A549 (cell line): Measurements from ENCODE around the gene TLCD2. TPM values are rescaled to one million over a fixed set of nuclear protein-coding genes. Genes with fewer than 3 reads are reported as not detected.
A peak's percentile ranks its signal among the peaks of the same experiment; 100 is the strongest.
"Not testable (repeated sequence)": the region's sequence is repeated elsewhere in the genome, so short reads cannot be mapped to it uniquely, and the experiment has no call there.

Source experiments
- ATAC-seq, 2 experiments: fragments of 200-7000 bp in 1 of 2; fragments of >200 bp in 1 of 2; cut with Nextera tagmentation in 1 of 2; cut with Tn5 transposase in 1 of 2; 3 replicates each; pipeline versions ENCODE4 v1.8.0 to v1.9.1; 2018 to 2020; ENCODE audit warnings: mild to moderate bottlenecking in 1 of 2, moderate library complexity in 1 of 2
- CTCF ChIA-PET: fragments of 300-600 bp; sonication (Branson Sonifier 250); formaldehyde crosslinking; extraction: SDS; loops from one replicate; lab custom pipeline; 2021; ENCODE audit warnings: antibody characterized with exemption, inconsistent platforms; lab: Yijun Ruan, JAX
- POLR2A ChIA-PET: fragments of 350-600 bp; formaldehyde crosslinking; extraction: SDS; loops from one replicate; lab custom pipeline; 2021; ENCODE audit warnings: antibody characterized with exemption, inconsistent platforms; lab: Yijun Ruan, JAX
- DNase-seq, 2 experiments: peaks; one replicate each; pipeline versions ENCODE4 v3.0.0 to v3.0.0-alpha.2; 2011 to 2016; ENCODE audit warnings: low read depth in 1 of 2, low spot score in 1 of 2
- FAIRE-seq: peaks from 2 replicates; lab custom pipeline; 2011; peaks lifted over from hg19 to GRCh38; lab: Jason Lieb, UNC
- H3K27ac ChIP-seq, 2 experiments: fragments of >200 bp; sonication (Bioruptor Twin); formaldehyde crosslinking; 3 replicates each; pipeline ENCODE4 v1.5.1; 2016 to 2017
- H3K4me1 ChIP-seq: fragments of >200 bp; sonication (Bioruptor Twin); formaldehyde crosslinking; 3 replicates; pipeline ENCODE4 v1.6.1; 2016
- H3K4me2 ChIP-seq: fragments of >200 bp; sonication (Bioruptor Twin); formaldehyde crosslinking; 3 replicates; pipeline ENCODE4 v1.6.1; 2016
- H3K4me3 ChIP-seq: fragments of >200 bp; sonication (Bioruptor Twin); formaldehyde crosslinking; 3 replicates; pipeline ENCODE4 v1.5.1; 2016
- H3K9me3 ChIP-seq: fragments of >200 bp; sonication (Bioruptor Twin); formaldehyde crosslinking; 3 replicates; pipeline ENCODE4 v1.6.1; 2016
- CBX2 ChIP-seq: fragments of 200-600 bp; sonication (generic); IDR thresholded peaks from 2 replicates; pipeline ENCODE4 v1.6.1; 2016; ENCODE audit warnings: low read depth, mild to moderate bottlenecking, borderline replicate concordance
- CHD4 ChIP-seq: fragments of 200-600 bp; sonication (generic); IDR thresholded peaks from 2 replicates; pipeline ENCODE4 v1.6.1; 2016; ENCODE audit warnings: antibody characterized with exemption, mild to moderate bottlenecking, borderline replicate concordance
- EHMT2 ChIP-seq: fragments of 200-600 bp; sonication (generic); IDR thresholded peaks from 2 replicates; pipeline ENCODE4 v1.6.1; 2016; ENCODE audit warnings: antibody characterized with exemption, low read depth, mild to moderate bottlenecking, moderate library complexity
- FOSL2 ChIP-seq, 2 experiments: fragments of 450-650 bp in 1 of 2; fragments of >200 bp in 1 of 2; sonication (Bioruptor Twin) in 1 of 2; formaldehyde crosslinking; IDR thresholded peaks; 2 replicates each; pipeline versions ENCODE4 v1.5.0 to v1.6.1; 2016 to 2020; ENCODE audit warnings: mild to moderate bottlenecking in 1 of 2, moderate library complexity in 1 of 2
- HDAC2 ChIP-seq: fragments of 200-600 bp; sonication (generic); IDR thresholded peaks from 2 replicates; pipeline ENCODE4 v1.6.1; 2016
- HOXA7 ChIP-seq: fragments of 250-450 bp; sonication (Bioruptor Pico); IDR thresholded peaks from 2 replicates; pipeline ENCODE4 v1.5.0; 2020; ENCODE audit warnings: mild to moderate bottlenecking, moderate library complexity
- NR3C1 ChIP-seq: fragments of >200 bp; sonication (Bioruptor Twin); formaldehyde crosslinking; IDR thresholded peaks from 3 replicates; pipeline ENCODE4 v1.6.1; 2017
- PHF8 ChIP-seq: fragments of 200-600 bp; sonication (generic); IDR thresholded peaks from 2 replicates; pipeline ENCODE4 v1.6.1; 2016; ENCODE audit warnings: low read depth, mild to moderate bottlenecking, antibody characterized with exemption, moderate library complexity, borderline replicate concordance
- RARB ChIP-seq: fragments of 250-450 bp; sonication (Bioruptor Pico); IDR thresholded peaks from 2 replicates; pipeline ENCODE4 v1.8.0; 2021; ENCODE audit warnings: mild to moderate bottlenecking, moderate library complexity
- RFX5 ChIP-seq: fragments of 450-650 bp; IDR thresholded peaks from 2 replicates; pipeline ENCODE4 v1.7.1; 2014; ENCODE audit warnings: antibody characterized with exemption, mild to moderate bottlenecking, moderate library complexity
- SMC3 ChIP-seq: fragments of >200 bp; sonication (Bioruptor Twin); formaldehyde crosslinking; IDR thresholded peaks from 3 replicates; pipeline ENCODE4 v1.6.1; 2018; ENCODE audit warnings: inconsistent platforms
- ZFP36 ChIP-seq: fragments of 450-650 bp; IDR thresholded peaks from 2 replicates; pipeline ENCODE4 v1.6.1; 2014; ENCODE audit warnings: borderline replicate concordance; ENCODE audit not compliant: partially characterized antibody
- ZSCAN20 ChIP-seq: fragments of 250-450 bp; sonication (Bioruptor Pico); IDR thresholded peaks from 2 replicates; pipeline ENCODE4 v1.8.0; 2022; ENCODE audit warnings: mild to moderate bottlenecking, moderate library complexity
- WGBS: methylation state at CpG from one replicate; pipeline ENCODE4 v1.1.6; 2017; ENCODE audit errors: missing lambda C conversion rate; 5-methylcytosine and 5-hydroxymethylcytosine counted together
- polyA plus RNA-seq, 4 experiments: library from polyadenylated mRNA; depleted of rRNA in 3 of 4; stranded (reverse); fragments of >200 nt; fragmentation: RNase III in 1 of 4; extraction: RNeasy Plus Mini Kit Qiagen cat#74134 plus additional on column Dnase treatment in 1 of 4; gene quantifications; 2 replicates in 3 of 4; 3 replicates in 1 of 4; pipeline ENCODE4 v1.2.3, GENCODE V29; 2011 to 2017
- TF ChIP-seq, protein P1 (sequence below): IDR thresholded peaks from 2 replicates; pipeline ENCODE4 v1.6.1; 2012
- TF ChIP-seq, protein P2 (sequence below): IDR thresholded peaks from 2 replicates; pipeline ENCODE4 v1.6.1; 2012; ENCODE audit warnings: low read depth, borderline replicate concordance
- TF ChIP-seq, protein P3 (sequence below): fragments of >200 bp; sonication (Bioruptor Twin); formaldehyde crosslinking; IDR thresholded peaks from 3 replicates; pipeline ENCODE4 v1.5.1; 2016
- TF ChIP-seq, protein P4 (sequence below): fragments of 150-350 bp; IDR thresholded peaks from 2 replicates; pipeline ENCODE4 v1.6.1; 2014; ENCODE audit warnings: low read depth, mild to moderate bottlenecking, low read length
- TF ChIP-seq, protein P5 (sequence below): IDR thresholded peaks from 2 replicates; pipeline ENCODE4 v1.6.1; 2012
- TF ChIP-seq, protein P6 (sequence below): fragments of >200 bp; sonication (Bioruptor Twin); formaldehyde crosslinking; IDR thresholded peaks from 3 replicates; pipeline ENCODE4 v1.6.1; 2016

The TLCD2 gene
- polyA plus RNA-seq, 2 of the 4 experiments (the other 2 are of a cell fraction), result 3.5 to 4.5 TPM

DNA sequence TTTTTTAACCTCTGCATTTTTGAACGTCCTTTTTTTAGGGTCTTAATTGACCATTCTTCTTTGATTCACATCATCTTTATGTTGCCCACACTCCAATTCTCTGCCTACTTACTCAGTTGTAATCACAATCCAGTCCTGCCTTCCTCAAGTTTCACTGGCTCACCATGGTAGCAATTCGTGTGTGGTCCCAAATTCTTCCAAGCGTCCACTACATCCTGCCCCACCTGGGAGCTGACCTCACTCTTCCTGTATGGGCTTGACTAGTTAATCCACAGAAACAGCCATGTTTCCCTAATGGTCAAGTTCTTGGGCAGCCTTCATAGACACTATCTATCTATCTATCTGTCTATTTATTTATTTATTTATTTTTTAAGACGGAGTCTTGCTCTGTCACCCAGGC is 7.1 kb downstream of the TLCD2 start (continued):
- TF ChIP-seq RFX5 (no peak), NR3C1 (no peak), HDAC2 (no peak), SMC3 (no peak), CHD4 (no peak), FOSL2 (IDR thresholded peaks at IDR 0.05) (no peak), FOSL2 (CRISPR knock-in tag; IDR thresholded peaks at IDR 0.05) (no peak), PHF8 (no peak)
- TF ChIP-seq, protein P1, sequence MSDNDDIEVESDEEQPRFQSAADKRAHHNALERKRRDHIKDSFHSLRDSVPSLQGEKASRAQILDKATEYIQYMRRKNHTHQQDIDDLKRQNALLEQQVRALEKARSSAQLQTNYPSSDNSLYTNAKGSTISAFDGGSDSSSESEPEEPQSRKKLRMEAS, result no peak

DNA sequence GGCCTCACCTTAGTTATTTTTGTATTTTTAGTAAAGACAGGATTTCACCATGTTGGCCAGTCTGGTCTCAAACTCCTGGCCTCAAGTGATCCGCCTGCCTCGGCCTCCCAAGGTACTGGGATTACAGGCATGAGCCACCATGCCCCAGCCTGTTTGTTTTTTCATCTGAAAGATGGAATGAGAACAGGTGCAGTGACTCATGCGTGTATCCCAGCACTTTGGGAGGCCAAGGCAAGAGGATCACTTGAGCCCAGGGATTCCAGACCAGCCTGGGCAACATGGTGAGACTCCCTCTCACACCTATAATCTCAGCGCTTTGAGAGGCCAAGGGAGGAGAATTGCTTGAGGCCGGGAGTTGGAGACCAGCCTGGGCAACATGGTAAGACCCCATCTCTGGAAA is 10.3 kb downstream of the TLCD2 start:
- ATAC-seq; POLR2A ChIA-PET; DNase-seq; H3K4me1 ChIP-seq; H3K9me3 ChIP-seq; H3K4me2 ChIP-seq; H3K4me3 ChIP-seq; FAIRE-seq; H3K27ac ChIP-seq; TF ChIP-seq FOSL2 (IDR thresholded peaks at IDR 0.05): not testable (repeated sequence)
- peak; percentile 22; the same call in 1 of the 2 replicates for TF ChIP-seq FOSL2 (CRISPR knock-in tag; IDR thresholded peaks at IDR 0.05)
- CTCF ChIA-PET, result interaction anchor here (1.2 to 1.6 kb wide), 3 partner anchors 31 to 144 kb away, joined by 3 to 4 read pairs (median 4); no protein-coding TSS in a partner anchor
- WGBS, result 77% methylated on average over 5 of the region's 5 CpGs

DNA sequence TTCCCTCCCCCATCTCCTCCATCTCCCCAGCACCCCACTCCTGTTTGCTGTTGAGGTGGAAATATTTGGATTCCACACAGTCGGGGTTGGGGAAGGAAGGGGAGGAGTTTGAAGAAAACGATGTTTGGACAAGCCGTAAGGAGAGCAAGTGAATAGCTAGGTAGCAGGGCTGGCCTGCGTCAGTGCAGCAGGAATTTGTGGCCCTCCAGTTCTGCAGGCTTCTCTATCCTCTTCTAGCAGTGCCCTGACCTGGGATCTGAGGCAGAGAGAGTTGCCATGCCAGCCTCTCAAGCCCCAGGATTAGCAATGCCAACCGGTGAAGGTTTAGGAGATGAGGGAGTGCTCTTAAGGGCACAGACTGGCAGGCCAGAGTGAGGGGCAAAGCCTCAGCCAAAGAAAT is 12.5 kb downstream of the TLCD2 start:
- FAIRE-seq (no peak), ATAC-seq (peak; percentile 53 to 64; a peak in 4 of 6 replicates), DNase-seq (no peak)
- H3K4me2 ChIP-seq, result no peak overlapping the region
- TF ChIP-seq, protein P2, sequence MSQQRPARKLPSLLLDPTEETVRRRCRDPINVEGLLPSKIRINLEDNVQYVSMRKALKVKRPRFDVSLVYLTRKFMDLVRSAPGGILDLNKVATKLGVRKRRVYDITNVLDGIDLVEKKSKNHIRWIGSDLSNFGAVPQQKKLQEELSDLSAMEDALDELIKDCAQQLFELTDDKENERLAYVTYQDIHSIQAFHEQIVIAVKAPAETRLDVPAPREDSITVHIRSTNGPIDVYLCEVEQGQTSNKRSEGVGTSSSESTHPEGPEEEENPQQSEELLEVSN, result no peak
- no peak for TF ChIP-seq EHMT2
- ChIA-PET CTCF (interaction anchor here (1.0 to 2.2 kb wide), 2 partner anchors 28 to 49 kb away, joined by 3 to 6 read pairs; partner anchors contain the start of gene RILP), POLR2A (no interaction called here)
- WGBS, result 36% methylated on average over 5 of the region's 5 CpGs
- H3K4me1 ChIP-seq, result 0 out of 3 replicates have a peak, but pooled peaks cover 5% of the 10 kb centered on the region
- H3K4me3 ChIP-seq, result no peak overlapping the region
- H3K27ac ChIP-seq, result no peak overlapping the region
- no peaks in the 10 kb centered on the region for H3K9me3 ChIP-seq

DNA sequence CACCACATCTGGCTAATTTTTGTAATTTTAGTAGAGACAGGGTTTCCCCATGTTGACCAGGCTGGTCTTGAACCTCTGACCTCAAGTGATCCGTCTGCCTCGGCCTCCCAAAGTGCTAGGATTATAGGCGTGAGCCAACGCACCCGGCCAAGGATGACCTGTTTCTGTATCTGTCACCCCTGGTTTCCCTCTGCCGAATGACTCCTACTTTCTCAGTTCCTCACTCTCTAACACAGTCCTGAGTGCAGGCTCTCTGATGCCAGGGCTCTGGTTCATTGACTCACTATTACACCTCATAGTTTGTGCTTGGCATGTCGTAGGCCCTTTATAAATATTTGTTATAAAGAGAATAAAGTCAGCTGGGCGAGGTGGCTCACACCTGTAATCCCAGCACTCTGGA is 14.8 kb downstream of the TLCD2 start:
- FAIRE-seq, result no peak
- CTCF ChIA-PET, result interaction anchor here (0.7 to 1.7 kb wide), 3 partner anchors 12 to 47 kb away, joined by 4 to 5 read pairs (median 5); no protein-coding TSS in a partner anchor
- Histone ChIP-seq H3K4me2 (no peak overlapping the region), H3K4me3 (no peak overlapping the region), H3K27ac (no peak overlapping the region)
- DNase-seq, result no peak
- no peak for TF ChIP-seq CHD4
- TF ChIP-seq, protein P3, sequence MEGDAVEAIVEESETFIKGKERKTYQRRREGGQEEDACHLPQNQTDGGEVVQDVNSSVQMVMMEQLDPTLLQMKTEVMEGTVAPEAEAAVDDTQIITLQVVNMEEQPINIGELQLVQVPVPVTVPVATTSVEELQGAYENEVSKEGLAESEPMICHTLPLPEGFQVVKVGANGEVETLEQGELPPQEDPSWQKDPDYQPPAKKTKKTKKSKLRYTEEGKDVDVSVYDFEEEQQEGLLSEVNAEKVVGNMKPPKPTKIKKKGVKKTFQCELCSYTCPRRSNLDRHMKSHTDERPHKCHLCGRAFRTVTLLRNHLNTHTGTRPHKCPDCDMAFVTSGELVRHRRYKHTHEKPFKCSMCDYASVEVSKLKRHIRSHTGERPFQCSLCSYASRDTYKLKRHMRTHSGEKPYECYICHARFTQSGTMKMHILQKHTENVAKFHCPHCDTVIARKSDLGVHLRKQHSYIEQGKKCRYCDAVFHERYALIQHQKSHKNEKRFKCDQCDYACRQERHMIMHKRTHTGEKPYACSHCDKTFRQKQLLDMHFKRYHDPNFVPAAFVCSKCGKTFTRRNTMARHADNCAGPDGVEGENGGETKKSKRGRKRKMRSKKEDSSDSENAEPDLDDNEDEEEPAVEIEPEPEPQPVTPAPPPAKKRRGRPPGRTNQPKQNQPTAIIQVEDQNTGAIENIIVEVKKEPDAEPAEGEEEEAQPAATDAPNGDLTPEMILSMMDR, result no peak
- TF ChIP-seq, protein P4, sequence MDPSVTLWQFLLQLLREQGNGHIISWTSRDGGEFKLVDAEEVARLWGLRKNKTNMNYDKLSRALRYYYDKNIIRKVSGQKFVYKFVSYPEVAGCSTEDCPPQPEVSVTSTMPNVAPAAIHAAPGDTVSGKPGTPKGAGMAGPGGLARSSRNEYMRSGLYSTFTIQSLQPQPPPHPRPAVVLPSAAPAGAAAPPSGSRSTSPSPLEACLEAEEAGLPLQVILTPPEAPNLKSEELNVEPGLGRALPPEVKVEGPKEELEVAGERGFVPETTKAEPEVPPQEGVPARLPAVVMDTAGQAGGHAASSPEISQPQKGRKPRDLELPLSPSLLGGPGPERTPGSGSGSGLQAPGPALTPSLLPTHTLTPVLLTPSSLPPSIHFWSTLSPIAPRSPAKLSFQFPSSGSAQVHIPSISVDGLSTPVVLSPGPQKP, result no peak
- no peak for TF ChIP-seq ZFP36
- TF ChIP-seq EHMT2, result no peak
- no peak for TF ChIP-seq RARB
- TF ChIP-seq HOXA7 (CRISPR knock-in tag), result no peak
- TF ChIP-seq, protein P5, sequence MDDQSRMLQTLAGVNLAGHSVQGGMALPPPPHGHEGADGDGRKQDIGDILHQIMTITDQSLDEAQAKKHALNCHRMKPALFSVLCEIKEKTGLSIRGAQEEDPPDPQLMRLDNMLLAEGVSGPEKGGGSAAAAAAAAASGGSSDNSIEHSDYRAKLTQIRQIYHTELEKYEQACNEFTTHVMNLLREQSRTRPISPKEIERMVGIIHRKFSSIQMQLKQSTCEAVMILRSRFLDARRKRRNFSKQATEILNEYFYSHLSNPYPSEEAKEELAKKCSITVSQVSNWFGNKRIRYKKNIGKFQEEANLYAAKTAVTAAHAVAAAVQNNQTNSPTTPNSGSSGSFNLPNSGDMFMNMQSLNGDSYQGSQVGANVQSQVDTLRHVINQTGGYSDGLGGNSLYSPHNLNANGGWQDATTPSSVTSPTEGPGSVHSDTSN, result no peak
- TF ChIP-seq, protein P6, sequence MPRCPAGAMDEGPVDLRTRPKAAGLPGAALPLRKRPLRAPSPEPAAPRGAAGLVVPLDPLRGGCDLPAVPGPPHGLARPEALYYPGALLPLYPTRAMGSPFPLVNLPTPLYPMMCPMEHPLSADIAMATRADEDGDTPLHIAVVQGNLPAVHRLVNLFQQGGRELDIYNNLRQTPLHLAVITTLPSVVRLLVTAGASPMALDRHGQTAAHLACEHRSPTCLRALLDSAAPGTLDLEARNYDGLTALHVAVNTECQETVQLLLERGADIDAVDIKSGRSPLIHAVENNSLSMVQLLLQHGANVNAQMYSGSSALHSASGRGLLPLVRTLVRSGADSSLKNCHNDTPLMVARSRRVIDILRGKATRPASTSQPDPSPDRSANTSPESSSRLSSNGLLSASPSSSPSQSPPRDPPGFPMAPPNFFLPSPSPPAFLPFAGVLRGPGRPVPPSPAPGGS, result no peak
- TF ChIP-seq ZSCAN20 (CRISPR knock-in tag), result no peak
- TF ChIP-seq HDAC2, result no peak
- TF ChIP-seq CBX2, result no peak
- TF ChIP-seq, all 56 proteins: peak for 0
- Histone ChIP-seq H3K4me1 (0 out of 3 replicates have a peak, but pooled peaks cover 5% of the 10 kb centered on the region), H3K9me3 (no peaks in the 10 kb centered on the region)
- ATAC-seq, result no peak
- POLR2A ChIA-PET, result interaction anchor here (0.6 kb wide), 1 partner anchor 12 kb away, joined by 6 read pairs; no protein-coding TSS in a partner anchor
- WGBS, result 80% methylated on average over 8 of the region's 8 CpGs
